Stimulated activated naive CD8-positive, alpha-beta T cell treated with anti-CD3 and anti-CD28 coated beads, Interleukin-15, Interleukin-2, amounts not matched to agents 100 U/mL and 50 U/mL, for 24 hours (primary cell): ENCODE data around the gene MLXIPL.
"Not testable (repeated sequence)": the region's sequence is repeated elsewhere in the genome, so short reads cannot be mapped to it uniquely, and the experiment has no call there.

Experiments used
- ATAC-seq: fragments of 150-1000 bp; cut with Tn5 transposase; one replicate; pipeline ENCODE4 v1.10.0; 2021
- DNase-seq: peaks from one replicate; pipeline ENCODE4 v3.0.0; 2021

The MLXIPL gene

DNA sequence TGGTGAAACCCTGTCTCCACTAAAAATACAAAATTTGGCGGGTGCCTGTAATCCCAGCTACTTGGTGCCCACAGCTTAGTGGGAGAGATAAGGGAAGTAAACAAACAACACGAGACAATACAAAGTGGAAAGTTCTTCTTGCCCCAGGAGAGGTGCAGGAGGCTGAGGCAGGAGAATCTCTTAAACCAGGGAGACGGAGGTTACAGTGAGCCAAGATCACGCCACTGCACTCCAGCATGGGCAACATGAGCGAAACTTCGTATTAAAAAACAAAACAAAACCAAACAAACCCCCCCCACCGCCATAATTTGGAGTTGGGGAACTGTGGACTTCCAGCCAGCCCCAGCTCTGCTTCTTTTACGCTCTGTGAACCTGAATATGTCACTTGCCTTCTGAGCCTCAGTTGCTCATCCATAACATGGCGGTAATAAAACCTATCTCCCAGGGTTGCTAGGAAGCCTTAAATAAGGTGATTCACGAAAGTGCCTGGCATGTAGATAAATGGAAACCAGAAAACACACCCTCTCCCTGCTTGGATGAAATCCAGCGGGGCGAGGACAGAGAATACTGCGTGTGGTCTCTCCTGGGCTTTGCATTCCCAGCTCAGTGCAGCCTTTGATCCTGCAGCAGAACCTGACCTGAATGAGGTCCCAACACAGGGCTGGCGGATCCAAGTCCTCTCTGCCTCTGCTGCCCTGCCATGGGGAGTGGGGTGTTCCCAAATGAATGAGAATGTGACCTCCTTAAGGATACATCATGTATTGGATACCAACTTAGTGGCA is 10.2 kb downstream of the MLXIPL start:
- ATAC-seq = no peak

DNA sequence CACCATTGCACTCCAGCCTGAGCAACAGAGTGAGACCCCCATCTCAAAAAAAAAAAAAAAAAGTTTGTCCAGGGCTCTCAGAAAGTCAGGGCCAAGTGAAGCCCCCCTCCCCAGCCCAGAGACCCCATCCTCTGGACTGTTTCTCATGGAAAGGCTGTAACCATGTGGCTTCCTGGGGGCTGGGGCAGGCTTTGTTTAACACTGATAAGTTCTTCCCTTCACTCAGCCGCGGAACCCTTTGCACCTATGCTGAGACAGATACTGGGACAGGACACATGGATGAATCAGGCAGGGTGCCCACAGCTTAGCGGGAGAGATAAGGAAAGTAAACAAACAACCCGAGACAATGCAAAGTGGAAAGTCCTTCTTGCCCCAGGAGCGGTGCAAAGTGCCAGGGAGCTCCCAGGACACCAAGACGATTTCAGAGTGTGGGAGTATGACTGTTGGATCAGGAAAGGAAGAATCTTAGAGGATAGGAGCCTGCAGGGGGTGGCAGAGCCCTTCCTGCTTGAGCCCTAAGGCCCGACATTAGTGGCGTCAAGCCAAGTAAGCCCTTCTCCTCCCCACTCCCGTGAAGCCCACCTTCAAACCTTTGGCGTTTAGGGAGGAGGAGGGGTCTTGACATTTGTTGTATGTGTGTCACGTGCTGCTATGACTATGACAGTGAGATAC is 11.6 kb downstream of the MLXIPL start:
- ATAC-seq (no peak), DNase-seq (no peak)

More for the DNA sequence above, 10.2 kb downstream of the MLXIPL start:
- no peak for DNase-seq

DNA sequence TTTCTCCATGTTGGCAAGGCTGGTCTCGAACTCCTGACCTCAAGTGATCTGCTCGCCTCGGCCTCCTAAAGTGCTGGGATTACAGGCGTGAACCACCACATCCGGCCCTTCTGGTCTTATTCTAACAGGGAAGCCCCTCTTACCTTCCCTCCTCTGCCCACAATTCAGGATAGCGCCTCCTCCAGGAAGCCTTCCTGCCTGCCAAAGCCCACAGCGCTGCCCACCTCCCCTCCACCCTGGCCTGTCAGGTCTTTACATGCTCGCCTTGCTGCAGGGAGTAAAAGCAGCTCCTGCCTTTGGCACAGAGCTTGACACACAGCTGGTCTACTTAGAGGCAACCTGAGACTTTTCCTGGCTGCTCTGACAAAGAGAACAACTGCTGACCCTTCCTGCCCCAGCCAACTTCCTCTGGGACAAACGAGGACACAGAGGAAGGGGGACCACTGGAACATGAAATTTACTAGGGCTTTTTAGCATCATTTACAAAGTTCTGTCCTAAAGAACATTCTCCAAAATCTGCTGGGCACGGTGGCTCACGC is 13.2 kb downstream of the MLXIPL start:
- DNase-seq (no peak), ATAC-seq (no peak)

DNA sequence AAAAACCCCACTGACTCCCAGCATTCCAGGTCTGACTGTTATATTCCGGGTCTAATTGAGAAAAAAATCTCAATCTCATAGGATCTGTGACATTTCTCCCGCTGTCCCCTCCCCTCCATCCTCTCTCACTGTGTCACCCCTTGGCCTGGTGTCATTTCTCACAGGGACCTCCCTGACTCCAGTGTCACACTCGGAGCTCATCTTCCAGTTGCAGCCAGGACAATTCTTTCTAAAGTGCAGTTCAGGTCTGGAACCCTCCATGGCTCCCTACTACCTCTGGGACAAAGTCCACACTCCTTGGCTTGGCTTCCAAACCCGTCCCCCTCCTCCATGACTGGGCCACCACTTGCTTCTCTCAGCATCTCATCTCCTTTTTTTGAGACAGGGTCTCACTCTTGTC is 14.2 kb downstream of the MLXIPL start:
- DNase-seq = no peak
- ATAC-seq = no peak

DNA sequence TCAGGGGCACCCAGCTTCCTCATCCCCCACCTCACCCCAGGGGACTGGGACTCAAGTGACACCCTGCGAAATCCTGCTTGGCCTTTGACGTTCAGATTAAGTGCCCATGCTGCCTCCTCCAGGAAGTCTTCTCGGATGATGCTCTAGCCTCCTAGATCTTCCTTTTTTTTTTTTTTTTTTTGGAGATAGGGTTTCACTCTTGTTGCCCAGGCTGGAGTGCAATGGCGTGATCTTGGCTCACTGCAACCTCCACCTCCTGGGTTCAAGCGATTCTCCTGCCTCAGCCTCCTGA is 16.7 kb downstream of the MLXIPL start:
- DNase-seq, ATAC-seq: not testable (repeated sequence)

DNA sequence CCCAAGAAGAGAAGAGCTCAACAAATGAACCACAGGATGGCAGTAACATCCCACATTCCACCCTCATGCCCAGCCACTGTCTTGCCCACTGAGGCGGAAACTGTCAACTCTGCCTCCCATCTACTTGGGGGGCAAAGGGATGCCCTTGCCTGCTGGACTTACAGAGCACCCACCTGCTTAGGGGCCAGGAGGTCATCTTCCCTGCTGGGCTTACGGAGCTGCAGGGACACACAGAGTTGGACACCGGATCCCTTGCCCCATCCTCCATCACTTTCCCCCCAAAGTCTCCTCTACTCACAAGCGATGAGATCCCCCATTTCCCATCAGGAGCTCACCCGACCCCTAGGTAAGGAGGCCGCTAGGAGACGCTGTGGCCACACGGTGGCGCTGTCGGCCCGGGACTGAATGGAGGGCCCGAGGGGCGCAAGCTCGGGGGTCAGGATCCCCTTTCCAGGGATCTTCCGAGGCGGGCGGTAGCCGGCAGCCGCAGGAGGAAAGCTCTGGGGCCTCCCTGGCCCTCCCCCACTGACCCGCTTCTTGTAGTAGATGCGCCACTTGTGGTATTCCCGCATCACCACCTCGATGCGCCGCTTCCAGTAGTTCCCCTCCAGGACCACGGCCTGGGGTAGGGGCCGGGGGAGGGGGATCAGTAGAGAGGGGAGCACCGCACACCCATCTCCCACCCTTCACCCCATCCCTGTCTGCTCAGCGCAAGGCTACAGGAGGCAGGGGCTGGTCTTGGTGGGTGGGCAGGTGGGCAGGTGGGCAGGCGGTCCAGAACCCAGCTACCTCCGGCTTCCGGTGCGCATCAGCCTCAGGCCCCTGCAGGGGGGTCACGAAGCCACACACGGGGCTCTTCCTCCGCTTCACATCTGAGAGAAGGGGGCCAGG is 17.3 kb downstream of the MLXIPL start:
- peak; percentile 80 for DNase-seq
- peak; percentile 67 for ATAC-seq

DNA sequence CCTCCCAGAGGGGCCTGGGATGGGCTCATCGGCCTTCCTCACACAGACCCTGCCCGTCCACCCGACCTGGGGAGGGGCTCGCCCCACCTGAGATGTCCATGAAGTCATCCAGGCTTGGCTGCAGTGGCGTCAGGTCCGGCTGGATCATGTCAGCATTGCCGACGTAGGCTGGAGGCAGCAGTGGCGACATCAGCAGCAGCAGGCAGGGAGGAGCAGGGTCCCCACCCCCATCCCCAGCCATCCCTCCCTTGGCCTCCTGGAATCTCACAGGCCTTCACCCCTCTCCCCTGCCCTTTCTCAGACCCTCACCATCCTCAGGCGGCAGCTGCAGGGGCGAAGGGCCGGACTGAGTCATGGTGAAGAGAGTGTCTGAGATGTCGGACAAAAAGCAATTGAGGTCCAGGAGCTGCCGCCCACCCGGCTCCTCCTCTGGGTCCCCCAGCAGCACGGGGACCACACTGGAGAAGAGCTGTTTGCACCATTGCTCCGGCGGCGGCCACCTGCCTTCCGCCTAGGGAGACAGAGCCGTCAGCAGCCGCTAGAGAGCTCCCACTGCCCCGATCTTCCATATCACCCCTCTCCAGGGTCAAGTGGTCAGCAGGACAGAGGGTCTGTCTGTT is 18.6 kb downstream of the MLXIPL start:
- DNase-seq (no peak), ATAC-seq (no peak)

DNA sequence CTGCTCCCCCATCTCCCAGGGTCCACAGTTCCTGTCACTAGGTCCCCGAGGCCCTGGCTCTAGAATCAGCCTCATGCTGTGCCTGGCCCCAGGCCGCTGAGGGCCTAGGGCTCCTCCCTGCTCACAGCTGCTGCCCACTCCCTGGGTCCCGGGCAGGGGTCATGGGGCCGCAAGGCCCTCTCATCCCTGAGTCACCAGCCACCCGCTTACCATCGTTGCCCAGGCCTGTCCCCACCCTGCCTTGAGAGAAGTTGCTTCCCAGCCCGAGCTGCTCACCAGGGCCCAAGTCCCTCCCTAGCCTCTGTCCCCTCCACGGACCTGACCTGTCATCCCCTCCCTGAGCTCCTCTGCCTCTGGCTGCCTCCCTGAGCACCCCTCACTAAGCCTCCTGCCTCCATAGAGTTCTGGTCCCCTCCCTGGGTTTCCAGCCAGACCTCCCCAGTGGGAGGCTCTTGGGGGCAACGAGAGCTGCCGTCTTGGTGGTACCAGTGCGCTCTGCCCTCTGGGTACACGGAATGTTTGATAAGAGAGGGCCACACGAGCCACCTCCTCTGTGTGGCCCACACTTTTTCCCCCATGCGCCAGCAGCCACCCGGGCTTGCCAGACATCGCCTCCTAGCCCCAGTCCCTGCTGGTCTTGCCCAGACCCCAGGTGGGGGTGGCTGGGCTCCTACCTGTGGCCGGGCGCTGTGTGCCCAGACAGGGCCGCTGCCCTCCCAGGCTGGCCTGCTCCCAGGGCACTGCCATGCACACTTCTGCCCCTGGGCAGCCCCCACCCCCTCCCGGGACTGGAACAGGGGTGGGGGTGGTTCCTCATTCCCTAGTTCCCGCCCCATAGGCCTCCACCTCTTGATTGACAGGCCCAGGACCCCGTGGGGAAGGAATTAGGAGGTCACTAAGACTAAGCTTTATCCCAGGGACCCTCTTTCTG is 21.3 kb downstream of the MLXIPL start:
- ATAC-seq (no peak), DNase-seq (no peak)

DNA sequence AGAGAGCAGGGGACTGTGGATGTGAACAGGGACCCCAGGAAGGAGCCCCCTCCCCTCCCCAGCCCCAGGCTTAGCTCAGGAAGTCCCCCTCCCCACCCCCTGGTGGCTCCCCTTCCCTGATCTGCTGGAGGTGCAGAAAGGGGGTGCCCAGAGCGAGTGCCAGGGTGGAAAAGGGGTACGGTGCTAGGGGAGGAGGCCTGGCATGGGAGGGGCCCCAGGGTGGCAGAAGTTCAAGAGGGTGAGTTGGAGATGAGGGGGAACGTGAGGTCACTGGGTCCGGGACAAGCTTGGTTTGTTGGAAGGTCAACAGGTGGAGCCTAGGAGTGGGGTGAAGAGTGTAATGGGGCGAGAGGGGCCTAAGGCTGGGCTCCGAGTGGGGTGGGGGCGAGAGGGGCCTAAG is 24.4 kb downstream of the MLXIPL start:
- ATAC-seq = no peak
- DNase-seq = no peak

DNA sequence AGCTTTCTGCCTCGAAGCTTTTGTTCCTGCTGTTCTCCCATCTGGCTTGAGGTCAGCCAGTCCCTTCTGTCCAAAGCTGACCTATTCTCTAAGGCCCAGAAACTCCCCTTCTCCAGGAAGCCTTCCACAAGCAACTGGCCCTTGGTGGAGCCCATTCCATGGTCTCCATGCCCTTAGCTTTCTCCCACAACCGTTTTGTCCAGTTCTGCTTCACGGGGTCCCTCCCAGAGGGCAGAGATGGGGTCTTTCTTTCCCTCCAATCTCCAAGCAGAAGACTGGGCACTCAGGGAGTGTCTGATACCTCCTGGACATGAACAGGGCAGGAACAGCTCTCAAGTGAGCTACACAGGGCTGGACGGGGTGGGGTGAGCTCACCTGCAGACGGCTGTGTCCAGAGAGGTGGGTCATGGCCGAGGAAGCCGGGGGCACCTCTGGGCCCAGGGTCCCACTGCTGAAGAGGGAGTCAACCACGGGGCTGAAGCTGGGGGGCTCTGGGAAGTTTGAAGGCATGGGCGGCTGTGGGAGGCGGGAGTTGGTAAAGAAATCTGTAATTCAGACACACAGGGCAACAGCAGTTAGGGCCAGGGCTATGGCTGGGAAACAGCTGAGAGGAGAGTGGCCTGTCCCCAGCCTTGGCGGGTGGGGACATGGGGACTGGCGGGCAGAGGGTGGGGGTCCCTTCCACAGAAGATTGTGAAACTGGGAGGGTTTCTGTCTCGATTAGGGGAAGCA is 25.0 kb downstream of the MLXIPL start:
- no peak for ATAC-seq
- DNase-seq = no peak

DNA sequence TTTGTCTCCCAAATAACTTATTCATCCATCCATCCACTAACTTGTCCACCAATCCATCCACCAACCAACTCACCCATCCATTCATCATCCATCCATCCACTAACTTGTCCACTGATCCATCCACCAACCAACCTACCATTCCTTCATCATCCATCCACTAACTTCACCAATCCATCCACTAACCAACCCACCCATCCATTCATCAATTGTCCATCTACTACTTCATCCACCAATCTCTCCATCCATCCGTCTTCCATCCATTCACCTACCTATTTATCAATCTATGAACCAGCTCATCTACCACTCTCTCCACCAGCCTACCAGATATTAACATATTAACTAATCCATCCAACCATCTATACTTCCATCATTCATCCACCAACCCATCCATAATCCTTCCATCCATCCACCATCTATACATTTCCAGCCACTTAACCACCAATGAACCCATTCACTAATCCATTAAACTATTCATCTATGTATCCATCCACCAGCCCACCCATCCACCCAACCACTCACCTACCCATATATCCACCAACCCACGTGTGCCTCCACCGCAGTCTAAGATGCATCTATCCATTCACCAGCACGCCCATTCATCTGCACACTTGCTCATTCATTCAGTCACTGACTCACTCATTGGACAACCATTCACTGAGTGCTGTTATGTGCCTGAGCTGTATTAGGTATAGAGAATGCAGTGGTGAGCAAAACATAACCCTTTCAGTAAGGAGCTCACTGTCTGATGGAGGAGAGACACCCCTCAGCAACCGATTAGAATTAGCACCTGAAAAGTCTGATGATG is 26.1 kb downstream of the MLXIPL start:
- ATAC-seq (no peak), DNase-seq (no peak)

DNA sequence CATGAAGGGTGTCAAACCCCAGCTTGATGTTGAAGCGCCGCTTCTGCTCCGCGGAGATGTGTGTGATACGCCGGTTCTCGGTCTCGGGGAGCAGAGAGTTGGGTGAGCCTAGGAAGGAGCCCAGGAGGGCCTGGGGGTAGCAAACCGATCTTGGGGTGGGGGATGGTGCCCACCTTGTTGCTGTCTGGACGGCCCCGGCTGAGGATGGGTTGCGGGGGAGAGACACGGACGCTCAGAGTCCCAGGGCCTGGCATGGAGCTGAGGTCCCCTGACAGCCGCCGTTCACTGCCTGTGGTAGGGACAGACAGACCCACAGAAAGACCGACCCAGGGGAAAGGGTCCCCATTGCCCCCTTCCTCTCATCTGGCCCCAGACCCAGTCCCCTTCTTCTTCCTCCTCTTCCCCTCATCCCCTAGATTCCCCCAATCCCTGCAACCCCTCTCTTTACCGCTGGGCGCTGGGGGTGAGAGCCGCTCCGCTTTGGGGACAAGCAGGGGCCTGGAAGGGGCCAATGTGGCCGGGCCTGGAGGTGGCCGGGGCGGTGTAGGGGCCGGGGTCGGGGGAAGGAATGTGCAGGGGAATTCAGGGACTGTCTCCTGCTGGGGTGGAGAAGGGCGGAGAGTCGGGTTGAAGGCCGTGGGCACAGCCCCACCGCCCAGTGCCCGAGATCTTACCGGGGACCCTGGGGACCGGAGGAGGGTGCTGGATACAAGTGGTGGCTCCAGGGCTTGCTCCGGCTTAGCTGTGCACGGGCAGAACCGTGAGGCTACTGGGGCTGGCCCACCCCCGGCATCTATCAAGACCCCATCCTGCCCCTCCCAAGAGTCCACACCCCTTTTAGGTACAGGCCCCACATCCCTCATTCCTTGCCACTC is 27.9 kb downstream of the MLXIPL start:
- no peak for ATAC-seq
- DNase-seq = no peak

DNA sequence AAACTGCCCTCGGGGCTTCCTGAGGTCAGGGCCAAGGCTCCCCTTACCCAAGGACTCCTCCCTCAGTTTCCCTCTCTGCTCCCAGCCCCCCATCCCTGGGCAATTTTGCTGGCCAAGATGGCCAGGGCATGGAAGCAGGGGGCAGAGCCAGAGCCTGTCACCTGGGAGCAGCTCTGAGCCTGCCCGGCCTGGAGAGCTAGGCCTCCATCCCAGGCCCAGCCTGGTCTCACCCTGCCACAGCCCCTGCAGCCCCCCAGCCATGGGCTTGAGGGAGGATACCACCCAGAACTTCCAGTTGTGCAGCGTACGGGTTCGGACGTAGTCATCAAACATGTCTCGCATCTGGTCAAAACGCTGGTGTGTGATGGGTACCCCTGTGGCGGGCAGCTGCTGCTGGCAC is 29.0 kb downstream of the MLXIPL start:
- no peak for ATAC-seq
- DNase-seq = no peak

DNA sequence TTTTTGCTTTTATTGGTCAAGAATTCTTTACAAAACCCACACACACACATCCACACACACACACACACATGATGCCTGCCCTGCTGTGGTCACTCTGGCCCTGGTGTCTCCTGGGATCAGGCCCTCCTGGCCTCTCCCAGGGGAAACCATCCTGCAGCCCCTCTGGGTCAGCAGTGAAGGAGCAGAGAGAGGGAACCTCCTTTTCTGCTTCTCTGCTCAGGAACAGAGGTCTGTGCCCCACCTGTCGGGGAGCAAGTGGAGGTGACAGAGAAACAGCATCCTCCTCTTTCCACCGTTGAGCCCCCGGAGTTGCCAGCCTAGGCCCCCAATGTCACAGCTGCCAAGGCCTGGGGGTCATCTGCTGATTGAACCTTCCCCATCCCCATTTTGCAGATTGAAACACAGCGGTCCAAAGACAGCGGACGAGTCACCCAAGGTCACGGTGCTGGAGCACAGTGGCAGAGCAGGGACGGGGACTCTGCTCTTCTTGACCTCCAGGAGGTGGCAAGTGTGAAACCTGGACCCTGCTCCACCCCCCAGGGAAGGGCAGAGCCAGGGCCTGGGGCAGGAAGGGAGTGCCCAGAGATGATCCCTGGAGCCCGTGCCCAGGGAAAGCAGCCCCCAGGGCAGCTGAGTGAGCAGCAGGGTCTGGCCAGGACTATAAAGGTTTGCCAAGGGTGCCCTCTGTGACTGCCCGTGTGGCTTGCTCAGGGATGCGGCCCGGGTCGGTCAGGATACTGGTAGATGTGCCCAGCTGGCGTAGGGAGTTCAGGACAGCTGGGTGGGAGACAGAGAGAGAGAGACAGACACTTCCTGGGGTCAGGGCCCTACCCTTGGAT is 30.9 kb downstream of the MLXIPL start:
- ATAC-seq = no peak

DNA sequence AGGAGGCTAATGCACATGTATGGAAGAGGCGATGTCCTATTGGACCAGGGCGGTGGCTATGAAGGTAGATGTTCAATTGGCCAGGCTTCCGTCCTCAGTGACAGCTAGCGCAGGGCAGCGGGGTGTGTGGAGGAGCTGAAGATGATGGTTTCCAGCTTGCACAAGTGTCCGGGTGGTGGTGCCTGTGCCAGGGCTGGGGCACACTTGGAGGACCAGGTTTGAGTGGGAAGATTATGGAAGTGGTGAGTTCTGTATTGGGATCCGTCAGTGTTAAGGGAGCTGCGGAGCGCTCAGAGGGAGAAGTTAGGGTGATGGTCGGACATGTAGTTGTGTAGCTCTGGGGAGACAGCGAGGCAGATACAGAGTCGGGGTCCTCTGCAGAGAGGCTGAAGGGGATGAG is 37.4 kb downstream of the MLXIPL start:
- no peak for DNase-seq
- ATAC-seq = no peak

More for the DNA sequence above, 30.9 kb downstream of the MLXIPL start:
- DNase-seq = no peak

DNA sequence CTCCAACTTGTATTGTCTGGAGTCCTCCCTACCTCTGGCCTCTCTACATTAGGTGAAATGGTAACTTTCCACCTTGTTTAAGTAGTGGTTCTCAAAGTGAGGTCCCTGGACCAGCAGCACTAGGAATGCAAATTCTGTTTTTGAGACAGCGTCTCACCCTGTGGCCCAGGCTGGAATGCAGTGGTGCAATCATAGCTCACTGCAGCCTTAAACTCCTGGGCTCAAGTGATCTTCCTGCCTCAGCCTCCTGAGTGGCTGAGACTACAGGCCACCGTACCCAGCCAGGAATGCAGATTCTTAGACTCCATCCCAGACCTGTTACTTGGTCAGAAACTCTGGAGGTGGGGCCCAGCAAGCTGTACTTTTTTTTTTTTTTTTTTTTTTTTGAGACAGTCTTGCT is 39.1 kb downstream of the MLXIPL start:
- no peak for ATAC-seq
- no peak for DNase-seq

DNA sequence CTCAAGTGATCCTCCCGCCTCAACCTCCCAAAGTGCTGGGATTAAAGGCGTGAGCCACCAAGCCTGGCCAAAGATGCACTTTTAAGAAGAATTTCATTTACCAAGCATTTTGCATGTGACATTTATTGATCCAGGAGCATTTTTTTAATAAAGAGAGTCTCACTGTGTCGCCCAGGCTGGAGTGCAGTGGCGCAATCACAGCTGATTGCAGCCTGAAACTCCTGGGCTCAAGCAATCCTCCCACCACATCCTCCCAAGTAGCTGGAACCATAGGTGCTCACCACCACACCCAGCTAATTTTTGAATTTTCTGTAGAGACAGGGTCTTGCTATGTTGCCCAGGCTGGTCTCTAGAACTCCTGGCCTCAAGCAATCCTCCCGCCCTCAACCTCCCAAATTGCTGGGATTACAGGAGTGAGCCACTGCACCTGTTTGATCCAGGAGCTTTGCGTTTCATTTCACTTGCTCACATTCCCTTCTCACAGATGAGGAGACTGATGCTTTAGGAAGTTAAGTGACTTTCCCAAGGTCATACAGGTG is 41.6 kb downstream of the MLXIPL start:
- no peak for ATAC-seq
- DNase-seq = no peak
